HepG2 (cell line): ENCODE data around the gene SLC34A3. TPM values are rescaled to one million over a fixed set of nuclear protein-coding genes. Genes with fewer than 3 reads are reported as not detected.

Experiments
- BCL3 ChIP-seq: sonication (generic); formaldehyde crosslinking; IDR thresholded peaks from 2 replicates; pipeline ENCODE4 v1.5.1; 2020; ENCODE audit warnings: mild to moderate bottlenecking, missing genetic modification reagents, moderate library complexity
- BORCS8-MEF2B ChIP-seq: sonication (generic); formaldehyde crosslinking; IDR thresholded peaks from 2 replicates; pipeline ENCODE4 v1.8.0; 2022; ENCODE audit warnings: mild to moderate bottlenecking, missing genetic modification reagents
- DNMT1 ChIP-seq: sonication (generic); formaldehyde crosslinking; IDR thresholded peaks from 2 replicates; pipeline ENCODE4 v1.5.1; 2020; ENCODE audit warnings: mild to moderate bottlenecking, missing genetic modification reagents
- FOXM1 ChIP-seq: sonication (generic); formaldehyde crosslinking; IDR thresholded peaks from 2 replicates; pipeline ENCODE4 v1.5.0; 2020; ENCODE audit warnings: missing genetic modification reagents
- HDAC1 ChIP-seq: sonication (generic); formaldehyde crosslinking; IDR thresholded peaks from 2 replicates; pipeline ENCODE4 v1.5.1; 2020; ENCODE audit warnings: mild to moderate bottlenecking, missing genetic modification reagents
- HDAC6 ChIP-seq: fragments of 200-600 bp; sonication (generic); IDR thresholded peaks from 2 replicates; pipeline ENCODE4 v1.7.0; 2017; ENCODE audit warnings: mild to moderate bottlenecking, antibody characterized with exemption, low read length, low read depth
- KAT7 ChIP-seq: IDR thresholded peaks from 2 replicates; pipeline ENCODE4 v1.6.1; 2018; ENCODE audit warnings: borderline replicate concordance, missing compliant biosample characterization
- KDM2A ChIP-seq: sonication (generic); formaldehyde crosslinking; IDR thresholded peaks from 2 replicates; pipeline ENCODE4 v1.4.0; 2020; ENCODE audit warnings: low read depth, missing genetic modification reagents, borderline replicate concordance
- KLF11 ChIP-seq: IDR thresholded peaks from 2 replicates; pipeline ENCODE4 v1.6.1; 2016; ENCODE audit warnings: missing compliant biosample characterization
- POLR2A ChIP-seq, 2 experiments: IDR thresholded peaks; 2 replicates each; pipeline ENCODE4 v1.6.1; 2011; ENCODE audit warnings: low read depth in 2 of 2, low read length in 2 of 2, mild to moderate bottlenecking in 1 of 2, moderate library complexity in 1 of 2; ENCODE audit not compliant: insufficient read depth in 1 of 2
- RBM22 ChIP-seq: fragments of 200-400 bp; formaldehyde crosslinking; optimal IDR thresholded peaks from 2 replicates; pipeline ENCODE3; 2017; ENCODE audit warnings: mild to moderate bottlenecking, low read length, moderate library complexity
- SAFB2 ChIP-seq: sonication (generic); formaldehyde crosslinking; IDR thresholded peaks from 2 replicates; pipeline ENCODE4 v1.5.1; 2020; ENCODE audit warnings: missing genetic modification reagents, low read depth, mild to moderate bottlenecking, borderline replicate concordance
- SETDB1 ChIP-seq: sonication (generic); formaldehyde crosslinking; IDR thresholded peaks from 2 replicates; pipeline ENCODE4 v1.5.1; 2020; ENCODE audit warnings: missing genetic modification reagents, mild to moderate bottlenecking, borderline replicate concordance
- SMAD3 ChIP-seq: sonication (generic); formaldehyde crosslinking; IDR thresholded peaks from 2 replicates; pipeline ENCODE4 v1.4.0; 2020; ENCODE audit warnings: missing genetic modification reagents
- SP4 ChIP-seq: sonication (generic); formaldehyde crosslinking; IDR thresholded peaks from 2 replicates; pipeline ENCODE4 v1.8.1; 2023; ENCODE audit warnings: mild to moderate bottlenecking, missing genetic modification reagents
- SP5 ChIP-seq: IDR thresholded peaks from 2 replicates; pipeline ENCODE4 v1.6.1; 2016; ENCODE audit warnings: low read depth, borderline replicate concordance
- TARDBP ChIP-seq: sonication (generic); formaldehyde crosslinking; IDR thresholded peaks from 2 replicates; pipeline ENCODE4 v1.8.0; 2022; ENCODE audit warnings: mild to moderate bottlenecking, missing genetic modification reagents
- TFE3 ChIP-seq: IDR thresholded peaks from 2 replicates; pipeline ENCODE4 v1.6.1; 2016
- THAP7 ChIP-seq: sonication (generic); formaldehyde crosslinking; IDR thresholded peaks from 2 replicates; pipeline ENCODE4 v1.8.1; 2023; ENCODE audit warnings: mild to moderate bottlenecking, missing genetic modification reagents
- TRIM24 ChIP-seq: sonication (generic); formaldehyde crosslinking; IDR thresholded peaks from 2 replicates; pipeline ENCODE4 v1.8.0; 2022; ENCODE audit warnings: mild to moderate bottlenecking, missing genetic modification reagents
- ZBTB38 ChIP-seq: sonication (generic); formaldehyde crosslinking; IDR thresholded peaks from 2 replicates; pipeline ENCODE4 v1.5.1; 2020; ENCODE audit warnings: mild to moderate bottlenecking, missing genetic modification reagents
- ZFP82 ChIP-seq: sonication (generic); formaldehyde crosslinking; IDR thresholded peaks from 2 replicates; pipeline ENCODE4 v1.5.1; 2020; ENCODE audit warnings: mild to moderate bottlenecking, missing genetic modification reagents, borderline replicate concordance
- ZFP90 ChIP-seq: sonication (generic); formaldehyde crosslinking; IDR thresholded peaks from 2 replicates; pipeline ENCODE4 v1.8.0; 2022; ENCODE audit warnings: missing genetic modification reagents, mild to moderate bottlenecking, inconsistent platforms, borderline replicate concordance
- ZNF3 ChIP-seq: IDR thresholded peaks from 2 replicates; pipeline ENCODE4 v1.7.0; 2017; ENCODE audit warnings: inconsistent platforms
- ZNF350 ChIP-seq: sonication (generic); formaldehyde crosslinking; IDR thresholded peaks from 2 replicates; pipeline ENCODE4 v1.4.0; 2020; ENCODE audit warnings: mild to moderate bottlenecking, low read depth, missing genetic modification reagents, borderline replicate concordance
- ZNF563 ChIP-seq: sonication (generic); formaldehyde crosslinking; IDR thresholded peaks from 2 replicates; pipeline ENCODE4 v1.8.0; 2022; ENCODE audit warnings: mild to moderate bottlenecking, moderate library complexity, missing genetic modification reagents
- ZNF703 ChIP-seq: sonication (generic); formaldehyde crosslinking; IDR thresholded peaks from 2 replicates; pipeline ENCODE4 v1.5.1; 2020; ENCODE audit warnings: missing genetic modification reagents, mild to moderate bottlenecking, moderate library complexity, borderline replicate concordance
- ZNF766 ChIP-seq: sonication (generic); formaldehyde crosslinking; IDR thresholded peaks from 2 replicates; pipeline ENCODE4 v1.5.0; 2020; ENCODE audit warnings: missing genetic modification reagents, borderline replicate concordance
- ZNF891 ChIP-seq: sonication (generic); formaldehyde crosslinking; IDR thresholded peaks from 2 replicates; pipeline ENCODE4 v1.5.0; 2020; ENCODE audit warnings: mild to moderate bottlenecking, missing genetic modification reagents
- ZSCAN22 ChIP-seq: sonication (generic); formaldehyde crosslinking; IDR thresholded peaks from 2 replicates; pipeline ENCODE4 v1.4.0; 2020; ENCODE audit warnings: mild to moderate bottlenecking, missing genetic modification reagents
- polyA plus RNA-seq, 8 experiments: library from polyadenylated mRNA; depleted of rRNA in 3 of 8; stranded (reverse) in 7 of 8; unstranded in 1 of 8; fragments of >200 nt; fragmentation: Illumina TruSeq in 4 of 8; extraction: Trizol in 4 of 8; gene quantifications; 2 replicates each; pipeline versions ENCODE4 v1.2.1 to v1.2.3, GENCODE V29; 2011 to 2016; ENCODE audit warnings: low read depth in 4 of 8, missing spikeins in 1 of 8, mixed read lengths in 1 of 8; ENCODE audit not compliant: insufficient read depth in 1 of 8
- total RNA-seq, 5 experiments: library from RNA; depleted of rRNA; stranded (reverse); fragments of >200 nt; fragmentation: Illumina TruSeq; extraction: Trizol; gene quantifications; 2 replicates each; pipeline ENCODE4 v1.2.3, GENCODE V29; 2016; ENCODE audit warnings: low read depth in 1 of 5

Gene SLC34A3
- total and polyA plus RNA-seq, 2 of the 13 experiments (the other 11 are each of a cell fraction or from before 2014, with no cell fraction given), result 0.07 to 1.0 TPM

- TF ChIP-seq KLF11 (no peak), BCL3 (CRISPR knock-in tag) (no peak), TARDBP (CRISPR knock-in tag) (no peak), SETDB1 (CRISPR knock-in tag) (no peak), BORCS8-MEF2B (CRISPR knock-in tag) (no peak; the same call in 1 of the 2 replicates), SP4 (CRISPR knock-in tag) (no peak), DNMT1 (no peak), ZNF703 (no peak), SP5 (CRISPR knock-in tag) (no peak), HDAC1 (CRISPR knock-in tag) (no peak), KDM2A (CRISPR knock-in tag) (peak; percentile 90), ZFP90 (CRISPR knock-in tag) (no peak; the same call in 1 of the 2 replicates), ZNF891 (CRISPR knock-in tag) (no peak), SMAD3 (CRISPR knock-in tag) (no peak), KAT7 (CRISPR knock-in tag) (no peak), RBM22 (peak; percentile 95), HDAC6 (no peak), ZNF766 (CRISPR knock-in tag) (no peak; the same call in 1 of the 2 replicates), ZSCAN22 (no peak), THAP7 (no peak), TRIM24 (CRISPR knock-in tag) (no peak), FOXM1 (no peak), TFE3 (CRISPR knock-in tag) (no peak), ZNF3 (CRISPR knock-in tag) (no peak), ZBTB38 (CRISPR knock-in tag) (peak; percentile 80), ZNF350 (CRISPR knock-in tag) (peak; percentile 63; the same call in 1 of the 2 replicates), ZNF563 (CRISPR knock-in tag) (no peak), SAFB2 (peak; percentile 66; the same call in 1 of the 2 replicates), ZFP82 (CRISPR knock-in tag) (no peak), POLR2A (IDR thresholded peaks at IDR 0.05; ENCODE audit: insufficient read depth in 1 of 2, low read depth in 2 of 2, low read length in 2 of 2) (peak in 1 of 2 experiments; percentile 60; a peak in 2 of 4 replicates)
Observed at GRCh38 chr9:137243626-137244485, 13.2 kb downstream of the SLC34A3 start (continued).
